ENCODE measurements around the gene AP1S3.

Gene AP1S3

GRCh38 chr2:223853425-223853837 lies 16.0 kb upstream of the AP1S3 start:
- Histone ChIP-seq H3K27ac (ENCODE audit: extremely low read depth, low read depth, low read length) (no peak overlapping the region), H3K36me3 (ENCODE audit: control insufficient read depth in 2 of 2, insufficient read depth in 1 of 2, low read length in 2 of 2) (peaks cover 0 to under 1% of the 10 kb centered on the region in 2 experiments; a peak in 2 of 3 replicates), H3K9me3 (ENCODE audit: control insufficient read depth, insufficient read depth, low read depth, low read length) (no peaks in the 10 kb centered on the region), H3K4me3 (ENCODE audit: low read depth, low read length) (no peak overlapping the region), H3K4me1 (ENCODE audit: control insufficient read depth, insufficient read depth, low read length) (no peaks in the 10 kb centered on the region)
- POLR2A ChIA-PET = no interaction called here
- no peak for TF ChIP-seq ZNF202 (tag by site-specific recombination; IDR thresholded peaks at IDR 0.05; ENCODE audit: borderline replicate concordance)
- no peak for TF ChIP-seq ZNF701 (tag by site-specific recombination; IDR thresholded peaks at IDR 0.05)
- no peak for TF ChIP-seq ZNF324 (tag by site-specific recombination; IDR thresholded peaks at IDR 0.05)
- no peak for TF ChIP-seq ZEB2 (tag by site-specific recombination; IDR thresholded peaks at IDR 0.05)
- TF ChIP-seq PRDM6 (tag by site-specific recombination; IDR thresholded peaks at IDR 0.05) = no peak
- TF ChIP-seq ZBTB6 (tag by site-specific recombination; IDR thresholded peaks at IDR 0.05) = no peak
- no peak for TF ChIP-seq ZNF362 (tag by site-specific recombination; IDR thresholded peaks at IDR 0.05)
- no peak for TF ChIP-seq SP3 (tag by site-specific recombination; IDR thresholded peaks at IDR 0.05)
- TF ChIP-seq ZNF449 (tag by site-specific recombination; IDR thresholded peaks at IDR 0.05) = no peak
- no peak for TF ChIP-seq ZSCAN30 (tag by site-specific recombination; IDR thresholded peaks at IDR 0.05)
- TF ChIP-seq ZNF37A (tag by site-specific recombination; IDR thresholded peaks at IDR 0.05) = no peak
- no peak for TF ChIP-seq ZNF791 (tag by site-specific recombination; IDR thresholded peaks at IDR 0.05)
- no peak for TF ChIP-seq ZNF639 (tag by site-specific recombination; IDR thresholded peaks at IDR 0.05)
- no peak for TF ChIP-seq GLI2 (tag by site-specific recombination; IDR thresholded peaks at IDR 0.05; ENCODE audit: borderline replicate concordance, low read depth)
- CTCF ChIA-PET = interaction anchor here (0.6 to 0.8 kb wide), 3 partner anchors 46 to 127 kb away, joined by 3 to 4 read pairs (median 3); no protein-coding TSS in a partner anchor

- POLR2A ChIA-PET = interaction anchor here (0.7 kb wide), 1 partner anchor 16 kb away, joined by 3 read pairs; no protein-coding TSS in a partner anchor
- TF ChIP-seq ZXDB (tag by site-specific recombination; IDR thresholded peaks at IDR 0.05) (no peak), HIC1 (tag by site-specific recombination; IDR thresholded peaks at IDR 0.05) (no peak), ZNF23 (tag by site-specific recombination; IDR thresholded peaks at IDR 0.05; ENCODE audit: borderline replicate concordance) (no peak), ZNF138 (tag by site-specific recombination; IDR thresholded peaks at IDR 0.05; ENCODE audit: borderline replicate concordance) (no peak), ZNF174 (tag by site-specific recombination; IDR thresholded peaks at IDR 0.05) (no peak), OVOL3 (tag by site-specific recombination; IDR thresholded peaks at IDR 0.05) (no peak), TRIM28 (IDR thresholded peaks at IDR 0.05; ENCODE audit: borderline replicate concordance, low read length) (no peak), WT1 (tag by site-specific recombination; IDR thresholded peaks at IDR 0.05) (no peak), ZNF157 (tag by site-specific recombination; IDR thresholded peaks at IDR 0.05) (no peak), ZNF548 (tag by site-specific recombination; IDR thresholded peaks at IDR 0.05) (no peak)
These were observed 15.0 kb upstream of the AP1S3 start for GRCh38 chr2:223852281-223852795.

More at GRCh38 chr2:223852281-223852795, 15.0 kb upstream of the AP1S3 start:
- H3K4me3 ChIP-seq (ENCODE audit: low read depth, low read length) = no peak overlapping the region
- no peak overlapping the region for H3K27ac ChIP-seq (ENCODE audit: extremely low read depth, low read depth, low read length)
- CTCF ChIA-PET = no interaction called here
- H3K36me3 ChIP-seq (ENCODE audit: control insufficient read depth in 2 of 2, insufficient read depth in 1 of 2, low read length in 2 of 2) = peaks cover 0 to 3% of the 10 kb centered on the region in 2 experiments; a peak in 2 of 3 replicates
- H3K4me1 ChIP-seq (ENCODE audit: control insufficient read depth, insufficient read depth, low read length) = no peaks in the 10 kb centered on the region
- H3K9me3 ChIP-seq (ENCODE audit: control insufficient read depth, insufficient read depth, low read depth, low read length) = no peaks in the 10 kb centered on the region

Data from HEK293 (cell line).